Measurements from ENCODE around the gene GPHN. TPM values are rescaled to one million over a fixed set of nuclear protein-coding genes. Genes with fewer than 3 reads are reported as not detected.

GPHN gene
- total RNA-seq, 6 donors from 2014 or later, result 24.4 to 45.1 (median 31.5) TPM

DNA sequence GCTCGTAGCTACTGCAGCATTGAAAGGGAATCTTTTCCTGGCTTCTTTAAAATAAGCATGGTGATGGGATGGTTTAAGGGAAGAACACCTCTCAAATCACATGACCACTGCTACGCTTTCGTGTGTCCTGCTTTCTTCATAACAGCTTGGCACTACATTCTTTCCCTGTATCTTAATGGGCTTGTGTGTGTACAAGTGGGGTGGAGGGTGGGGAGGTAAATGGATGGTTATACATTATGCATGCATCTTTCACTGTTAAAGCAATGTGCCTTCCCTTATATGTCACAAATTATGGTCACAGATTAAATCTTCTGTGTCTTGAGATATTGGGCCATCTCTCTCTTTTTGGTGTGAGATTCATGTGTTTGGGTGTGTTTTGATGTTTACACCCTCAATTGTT, 511.8 kb downstream of the GPHN start:
- no peaks in the 10 kb centered on the region for H3K4me1 ChIP-seq
- 91 to 92% methylated on average over 3 of the region's 3 CpGs for WGBS, 2 donors

DNA sequence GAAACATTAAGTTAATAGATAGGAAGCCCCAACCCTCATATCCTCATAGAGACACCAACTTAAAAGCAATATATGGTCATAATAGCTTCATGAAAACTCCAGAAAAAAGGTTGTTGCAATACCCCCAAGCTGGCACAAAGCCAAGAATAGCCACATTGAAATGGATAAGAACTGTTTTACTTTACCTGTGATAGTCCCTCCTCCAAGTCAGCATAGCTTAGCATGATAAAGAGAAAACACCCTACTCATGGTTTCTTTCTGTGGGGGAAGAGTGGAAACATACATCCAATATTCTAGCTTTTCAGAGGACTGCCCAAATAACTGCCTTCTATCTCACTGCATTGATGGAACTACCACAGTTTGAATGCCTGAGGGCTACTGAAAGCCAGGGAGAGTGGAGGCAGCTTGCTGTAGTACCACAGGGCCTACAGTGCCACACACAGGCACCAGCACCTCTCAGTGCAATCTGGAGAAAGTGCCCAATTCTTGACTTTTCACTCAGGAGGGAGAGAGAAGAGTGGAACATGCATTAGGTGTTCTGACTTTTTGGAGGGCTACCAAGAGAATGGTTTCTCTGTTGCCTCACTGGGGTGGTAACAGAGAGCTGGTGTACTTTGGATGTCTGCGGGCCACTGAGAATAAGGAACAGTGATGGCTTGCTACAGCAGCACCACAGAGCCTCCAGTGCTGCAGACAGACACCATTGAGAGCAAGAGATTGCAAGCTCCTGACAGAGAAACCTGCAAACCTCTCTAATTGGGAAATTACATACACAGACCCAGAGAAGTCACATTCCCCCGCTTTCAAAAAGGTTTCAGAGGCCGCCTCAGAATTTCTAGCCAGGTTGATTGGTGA, 524.2 kb downstream of the GPHN start:
- 94 to 96% methylated on average over 3 of the region's 3 CpGs for WGBS, 2 donors
- Histone ChIP-seq H3K27me3 (no peaks in the 10 kb centered on the region), H3K4me1 (no peaks in the 10 kb centered on the region), H3K9me3 (no peaks in the 10 kb centered on the region), H3K27ac (no peak overlapping the region), H3K36me3 (peaks cover 0 to 3% (median 0%) of the 10 kb centered on the region in 4 donors), H3K4me3 (no peak overlapping the region)
- no peak for TF ChIP-seq POLR2A (IDR thresholded peaks at IDR 0.05)
- TF ChIP-seq EP300 (IDR thresholded peaks at IDR 0.05), result no peak
- TF ChIP-seq POLR2AphosphoS5 (IDR thresholded peaks at IDR 0.05), result no peak
- DNase-seq (no peak), ATAC-seq (ENCODE audit: low FRiP score in 2 of 2) (no peak)

More for the DNA sequence above, 511.8 kb downstream of the GPHN start:
- no peak overlapping the region for H3K27ac ChIP-seq
- no peaks in the 10 kb centered on the region for H3K27me3 ChIP-seq
- H3K4me3 ChIP-seq, result no peak overlapping the region
- peaks cover 0 to 4% (median 0%) of the 10 kb centered on the region in 4 donors for H3K36me3 ChIP-seq
- ATAC-seq (ENCODE audit: low FRiP score in 2 of 2) (no peak), DNase-seq (no peak)
- H3K9me3 ChIP-seq, result peaks cover 0 to 5% (median 2%) of the 10 kb centered on the region in 4 donors
- TF ChIP-seq, protein P1, sequence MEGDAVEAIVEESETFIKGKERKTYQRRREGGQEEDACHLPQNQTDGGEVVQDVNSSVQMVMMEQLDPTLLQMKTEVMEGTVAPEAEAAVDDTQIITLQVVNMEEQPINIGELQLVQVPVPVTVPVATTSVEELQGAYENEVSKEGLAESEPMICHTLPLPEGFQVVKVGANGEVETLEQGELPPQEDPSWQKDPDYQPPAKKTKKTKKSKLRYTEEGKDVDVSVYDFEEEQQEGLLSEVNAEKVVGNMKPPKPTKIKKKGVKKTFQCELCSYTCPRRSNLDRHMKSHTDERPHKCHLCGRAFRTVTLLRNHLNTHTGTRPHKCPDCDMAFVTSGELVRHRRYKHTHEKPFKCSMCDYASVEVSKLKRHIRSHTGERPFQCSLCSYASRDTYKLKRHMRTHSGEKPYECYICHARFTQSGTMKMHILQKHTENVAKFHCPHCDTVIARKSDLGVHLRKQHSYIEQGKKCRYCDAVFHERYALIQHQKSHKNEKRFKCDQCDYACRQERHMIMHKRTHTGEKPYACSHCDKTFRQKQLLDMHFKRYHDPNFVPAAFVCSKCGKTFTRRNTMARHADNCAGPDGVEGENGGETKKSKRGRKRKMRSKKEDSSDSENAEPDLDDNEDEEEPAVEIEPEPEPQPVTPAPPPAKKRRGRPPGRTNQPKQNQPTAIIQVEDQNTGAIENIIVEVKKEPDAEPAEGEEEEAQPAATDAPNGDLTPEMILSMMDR (IDR thresholded peaks at IDR 0.05), result no peak

DNA sequence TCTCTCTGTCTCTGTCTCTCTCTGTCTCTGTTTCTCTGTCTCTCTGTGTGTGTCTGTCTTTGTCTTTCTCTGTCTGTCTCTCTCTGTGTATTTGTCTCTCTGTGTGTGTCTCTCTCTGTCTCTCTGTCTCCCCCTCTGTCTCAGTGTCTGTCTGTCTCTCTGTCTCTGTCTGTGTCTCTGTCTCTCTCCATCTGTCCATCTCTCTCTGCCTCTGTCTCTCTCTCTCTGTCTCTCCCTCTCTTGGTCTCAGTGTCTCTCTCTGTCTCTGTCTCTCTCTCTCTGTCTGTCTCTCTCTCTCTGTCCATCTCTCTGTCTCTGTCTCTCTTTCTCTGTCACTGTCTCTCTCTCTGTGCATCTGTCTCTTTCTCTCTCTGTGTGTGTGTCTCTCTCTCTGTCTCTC, 537.5 kb downstream of the GPHN start:
- no peaks in the 10 kb centered on the region for H3K36me3 ChIP-seq
- H3K9me3 ChIP-seq, result no peaks in the 10 kb centered on the region
- no peak overlapping the region for H3K27ac ChIP-seq
- no peaks in the 10 kb centered on the region for H3K27me3 ChIP-seq
- no peak overlapping the region for H3K4me3 ChIP-seq
- no peak for TF ChIP-seq POLR2A (IDR thresholded peaks at IDR 0.05)
- no peak for TF ChIP-seq POLR2AphosphoS5 (IDR thresholded peaks at IDR 0.05)
- TF ChIP-seq, protein P1 (IDR thresholded peaks at IDR 0.05), result no peak
- no peak for TF ChIP-seq EP300 (IDR thresholded peaks at IDR 0.05)
- no peak for DNase-seq
- no peak for ATAC-seq (ENCODE audit: low FRiP score in 2 of 2)
- no peaks in the 10 kb centered on the region for H3K4me1 ChIP-seq

DNA sequence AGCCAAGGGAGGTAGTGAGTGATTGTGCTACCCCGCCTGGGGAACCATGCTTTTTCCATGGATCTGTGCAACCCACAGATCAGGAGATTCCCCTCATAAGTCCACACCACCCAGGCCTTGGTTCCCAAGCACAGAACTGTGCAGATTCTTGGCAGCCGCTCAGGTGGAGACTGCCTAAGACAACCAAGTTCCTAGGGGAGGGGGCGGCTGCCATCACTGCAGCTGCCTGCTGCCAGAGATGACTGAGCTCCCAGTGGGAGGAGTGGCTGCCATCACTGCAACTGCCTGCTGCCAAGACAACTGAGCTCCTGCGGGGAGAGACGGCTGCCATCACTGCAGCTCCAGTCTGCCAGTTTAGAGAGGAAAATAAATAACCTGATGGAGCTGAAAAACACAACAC, 542.9 kb downstream of the GPHN start:
- Histone ChIP-seq H3K27ac (no peak overlapping the region), H3K27me3 (no peaks in the 10 kb centered on the region), H3K4me3 (no peak overlapping the region), H3K4me1 (no peaks in the 10 kb centered on the region), H3K9me3 (no peaks in the 10 kb centered on the region), H3K36me3 (no peaks in the 10 kb centered on the region)
- DNase-seq (peak in 1 of 2 donors; percentile 2), ATAC-seq (ENCODE audit: low FRiP score in 2 of 2) (no peak)
- 96 to 97% methylated on average over 4 to 5 of the region's 5 CpGs for WGBS, 2 donors
- TF ChIP-seq EP300 (IDR thresholded peaks at IDR 0.05) (no peak), POLR2A (IDR thresholded peaks at IDR 0.05) (no peak), POLR2AphosphoS5 (IDR thresholded peaks at IDR 0.05) (no peak)

DNA sequence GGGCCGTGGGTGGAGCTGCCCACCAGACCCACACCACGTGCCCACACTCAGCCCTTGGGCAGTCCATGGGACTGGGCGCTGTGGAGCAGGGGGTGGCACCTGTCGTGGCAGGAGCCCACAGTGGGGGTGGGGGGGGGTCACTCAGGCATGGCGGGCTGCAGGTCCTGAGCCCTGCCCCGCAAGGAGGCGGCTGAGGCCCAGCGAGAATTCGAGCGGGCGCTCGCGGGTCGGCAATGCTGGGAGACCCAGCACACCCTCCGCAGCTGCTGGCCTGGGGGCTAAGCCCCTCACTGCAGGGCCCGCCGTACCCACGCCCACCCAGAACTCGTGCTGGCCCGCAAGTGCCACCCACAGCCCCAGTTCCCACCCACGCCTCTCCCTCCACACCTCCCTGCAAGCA, 548.7 kb downstream of the GPHN start:
- Histone ChIP-seq H3K4me1 (no peaks in the 10 kb centered on the region), H3K27ac (no peak overlapping the region), H3K4me3 (no peak overlapping the region), H3K27me3 (no peaks in the 10 kb centered on the region), H3K36me3 (no peaks in the 10 kb centered on the region), H3K9me3 (peaks cover 0 to 8% (median 0%) of the 10 kb centered on the region in 4 donors)
- ATAC-seq (ENCODE audit: low FRiP score in 2 of 2) (no peak), DNase-seq (peak in 1 of 2 donors; percentile 75)
- TF ChIP-seq EP300 (IDR thresholded peaks at IDR 0.05) (no peak), POLR2A (IDR thresholded peaks at IDR 0.05) (no peak), POLR2AphosphoS5 (IDR thresholded peaks at IDR 0.05) (no peak)
- WGBS, 2 donors, result 95 to 100% methylated on average over 1 to 15 of the region's 21 CpGs

DNA sequence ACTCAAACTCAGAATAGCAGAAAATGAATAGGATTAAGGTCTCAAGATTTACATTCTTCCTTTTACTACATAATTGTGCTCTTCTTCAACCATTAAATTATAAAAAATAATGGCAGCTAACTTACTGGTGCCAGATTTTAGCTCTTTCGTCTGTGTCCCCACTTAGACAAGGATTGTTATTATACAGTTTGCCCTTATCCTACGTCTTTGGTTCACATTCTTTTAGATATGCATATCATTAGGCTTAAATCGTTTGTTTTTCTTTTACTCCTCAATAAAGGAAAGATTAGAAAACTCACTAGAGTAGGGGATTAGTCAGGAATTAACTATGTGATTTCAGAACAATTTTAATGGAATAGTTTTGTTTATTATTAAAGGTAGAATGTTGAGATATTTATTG, 551.6 kb downstream of the GPHN start:
- no peak for DNase-seq
- 72 to 75% methylated on average over 3 of the region's 3 CpGs for WGBS, 2 donors
- peaks cover 0 to 8% (median 0%) of the 10 kb centered on the region in 4 donors for H3K9me3 ChIP-seq
- TF ChIP-seq POLR2A (IDR thresholded peaks at IDR 0.05) (no peak), EP300 (IDR thresholded peaks at IDR 0.05) (no peak), POLR2AphosphoS5 (IDR thresholded peaks at IDR 0.05) (no peak)
- TF ChIP-seq, protein P1 (IDR thresholded peaks at IDR 0.05), result no peak
- no peak for ATAC-seq (ENCODE audit: low FRiP score in 2 of 2)
- H3K27ac ChIP-seq, result no peak overlapping the region
- no peaks in the 10 kb centered on the region for H3K36me3 ChIP-seq
- no peak overlapping the region for H3K4me3 ChIP-seq
- no peaks in the 10 kb centered on the region for H3K27me3 ChIP-seq
- H3K4me1 ChIP-seq, result no peaks in the 10 kb centered on the region

Measured in upper lobe of left lung (tissue), 6 donors.